Measurements from ENCODE around the gene ZNF324B. TPM values are rescaled to one million over a fixed set of nuclear protein-coding genes. Genes with fewer than 3 reads are reported as not detected.
"Not testable (repeated sequence)": the region's sequence is repeated elsewhere in the genome, so short reads cannot be mapped to it uniquely, and the experiment has no call there.

Gene ZNF324B
- total RNA-seq: 6.0 TPM

DNA sequence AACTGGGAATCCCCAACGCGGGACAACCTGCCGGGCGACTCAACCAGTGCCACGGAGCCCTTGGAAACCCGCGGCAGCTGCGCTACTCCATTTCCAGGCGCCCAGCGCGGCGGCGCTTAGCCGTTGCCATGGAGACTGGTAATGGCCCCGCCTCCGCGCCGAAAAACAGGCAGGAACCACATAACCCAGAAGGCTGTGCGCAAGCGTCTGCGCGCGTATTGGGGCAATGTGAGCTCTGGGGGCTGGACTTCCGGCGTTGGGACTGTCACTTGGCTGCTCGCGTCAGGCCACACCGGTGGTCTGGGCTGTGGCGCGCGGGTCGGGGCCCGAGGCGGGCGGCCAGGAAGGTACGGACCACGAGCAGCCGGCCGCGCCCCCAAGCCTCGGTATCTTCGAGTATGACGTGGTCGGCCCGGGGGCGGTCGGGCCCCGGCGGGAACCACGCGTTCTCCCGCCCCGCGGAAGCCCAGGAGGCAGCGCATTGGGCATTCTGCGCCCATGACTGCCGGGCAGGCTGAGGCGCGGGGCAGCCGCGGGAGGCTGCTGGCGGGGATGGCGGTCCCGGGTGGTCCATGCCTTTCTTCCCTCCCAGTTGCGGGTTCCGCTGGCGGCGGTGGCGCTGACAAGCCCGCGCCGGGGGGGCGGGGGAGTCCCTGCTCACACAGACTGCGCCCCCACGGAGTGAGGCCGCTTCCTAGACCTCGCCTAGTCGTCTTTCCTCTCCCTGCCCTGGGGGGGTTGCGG is at the start of gene ZNF324B:
ZNF324B (plus strand) TSS at position 265 of the 744 bp plus-strand sequence. CDS start 2,080 bp downstream, outside the sequence.
- ATAC-seq: peak; percentile 97

DNA sequence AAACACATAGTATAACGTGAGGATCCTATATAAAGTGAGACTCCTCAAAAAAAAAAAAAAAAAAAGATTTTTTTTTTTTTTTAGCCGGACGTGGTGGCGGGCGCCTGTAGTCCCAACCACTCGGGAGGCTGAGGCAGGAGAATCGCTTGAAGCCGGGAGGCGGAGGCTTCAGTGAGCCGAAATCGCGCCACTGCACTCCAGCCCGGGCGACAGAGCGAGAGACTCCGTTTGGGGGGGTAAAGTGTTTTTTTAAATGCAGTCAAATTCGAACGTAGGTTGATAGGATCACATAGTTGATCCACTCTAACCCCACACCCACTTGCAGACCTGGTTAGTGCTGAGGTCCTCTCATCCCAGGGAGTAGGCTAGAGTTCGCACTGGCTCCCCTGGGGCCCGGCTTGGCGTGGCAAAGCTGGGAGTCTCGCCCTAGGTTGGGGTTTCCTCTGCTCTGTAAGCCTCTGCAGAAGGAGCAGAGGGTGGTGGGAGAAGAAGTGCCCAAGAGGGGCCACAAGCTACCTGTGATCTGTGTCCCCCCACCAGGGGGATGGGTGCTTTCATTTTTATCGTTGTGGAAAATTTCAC is 49.5 kb upstream of the ZNF324B start:
- no peak for ATAC-seq

DNA sequence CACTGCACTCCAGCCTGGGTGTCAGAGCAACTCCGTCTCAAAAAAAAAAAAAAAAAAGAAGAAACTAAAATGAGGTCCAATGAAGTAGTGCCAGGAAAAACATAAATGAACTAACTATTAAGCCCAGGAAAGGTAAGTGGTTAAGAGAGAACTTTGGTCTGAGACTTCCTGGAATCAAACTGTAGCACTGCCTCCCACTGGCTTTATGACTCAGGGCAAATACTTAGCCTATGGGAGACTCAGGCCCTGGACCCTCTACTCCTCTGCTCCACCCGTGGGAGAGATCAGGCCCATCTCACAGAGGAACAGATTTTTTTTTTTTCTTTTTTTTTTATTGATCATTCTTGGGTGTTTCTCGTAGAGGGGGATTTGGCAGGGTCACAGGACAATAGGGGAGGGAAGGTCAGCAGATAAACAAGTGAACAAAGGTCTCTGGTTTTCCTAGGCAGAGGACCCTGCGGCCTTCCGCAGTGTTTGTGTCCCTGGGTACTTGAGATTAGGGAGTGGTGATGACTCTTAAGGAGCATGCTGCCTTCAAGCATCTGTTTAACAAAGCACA is 47.4 kb upstream of the ZNF324B start:
- ATAC-seq: not testable (repeated sequence)

GRCh38 chr19:58406818-58407657 is 44.4 kb upstream of the ZNF324B start:
- ATAC-seq: peak; percentile 3

- peak; percentile 42 for ATAC-seq
These were observed 43.7 kb upstream of the ZNF324B start for GRCh38 chr19:58407658-58408151.

GRCh38 chr19:58408152-58409009 is 43.0 kb upstream of the ZNF324B start, which contains the start of gene ZNF584:
TSS of gene ZNF584 (plus strand) at chr19:58408649. CDS start at chr19:58409148, 499 bp downstream.
- ATAC-seq: peak; percentile 95

- peak; percentile 12 for ATAC-seq
These were observed 42.2 kb upstream of the ZNF324B start for GRCh38 chr19:58409010-58409790.

GRCh38 chr19:58416604-58417003 is 34.8 kb upstream of the ZNF324B start:
- ATAC-seq: peak; percentile 40

DNA sequence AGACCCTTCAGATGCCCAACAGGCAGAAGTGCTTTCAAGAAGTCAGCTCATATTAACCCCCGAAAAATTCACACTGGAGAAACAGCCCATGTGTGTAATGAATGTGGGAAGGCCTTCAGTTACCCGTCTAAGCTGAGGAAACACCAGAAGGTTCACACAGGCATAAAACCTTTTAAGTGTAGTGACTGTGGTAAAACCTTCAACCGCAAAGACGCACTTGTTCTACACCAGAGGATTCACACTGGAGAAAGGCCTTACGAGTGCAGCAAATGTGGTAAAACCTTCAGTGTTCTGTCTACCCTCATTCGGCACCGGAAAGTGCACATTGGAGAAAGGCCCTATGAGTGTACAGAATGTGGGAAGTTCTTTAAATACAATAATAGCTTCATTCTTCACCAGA is 34.4 kb upstream of the ZNF324B start:
- no peak for ATAC-seq

DNA sequence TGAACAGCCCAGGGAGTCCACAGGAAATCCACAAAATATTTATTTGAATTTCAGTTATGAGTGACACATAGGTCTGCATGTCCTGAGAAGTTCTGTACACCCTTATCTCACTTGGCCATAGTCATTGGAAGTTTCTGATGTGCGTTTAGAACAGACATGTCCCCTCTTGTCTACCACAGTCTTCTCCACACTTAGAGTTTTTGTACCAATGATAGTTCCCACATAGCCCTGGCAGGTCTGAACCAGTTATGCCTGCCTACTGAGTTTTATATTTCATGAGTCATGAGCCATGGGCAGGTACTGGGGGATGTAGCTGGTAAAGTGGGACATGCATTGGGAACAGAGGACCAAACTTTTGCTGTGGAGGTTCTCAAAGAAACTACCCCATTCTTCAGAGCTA is 22.8 kb upstream of the ZNF324B start:
- ATAC-seq: peak; percentile 92

DNA sequence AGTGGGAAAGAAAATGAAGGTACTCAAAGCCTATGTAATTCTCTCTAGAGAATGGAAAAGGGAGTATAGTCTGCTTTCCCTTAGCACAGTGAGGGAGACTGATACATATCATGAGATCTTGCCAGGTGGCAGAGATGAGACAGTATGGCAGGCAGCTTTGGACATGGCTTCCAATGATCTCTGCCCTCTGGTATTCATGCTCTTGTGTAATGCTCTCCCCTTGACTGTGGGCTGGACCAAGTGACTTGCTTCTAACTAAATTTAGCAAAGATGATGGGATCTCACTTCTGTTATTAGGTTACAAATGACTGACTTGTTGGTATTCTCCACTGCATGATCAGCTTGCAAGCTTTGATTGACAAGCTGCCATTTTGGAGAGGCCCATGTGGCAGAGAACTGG is 21.7 kb upstream of the ZNF324B start:
- ATAC-seq: no peak

- no peak for ATAC-seq
These were observed 17.2 kb upstream of the ZNF324B start for GRCh38 chr19:58434217-58434616.

DNA sequence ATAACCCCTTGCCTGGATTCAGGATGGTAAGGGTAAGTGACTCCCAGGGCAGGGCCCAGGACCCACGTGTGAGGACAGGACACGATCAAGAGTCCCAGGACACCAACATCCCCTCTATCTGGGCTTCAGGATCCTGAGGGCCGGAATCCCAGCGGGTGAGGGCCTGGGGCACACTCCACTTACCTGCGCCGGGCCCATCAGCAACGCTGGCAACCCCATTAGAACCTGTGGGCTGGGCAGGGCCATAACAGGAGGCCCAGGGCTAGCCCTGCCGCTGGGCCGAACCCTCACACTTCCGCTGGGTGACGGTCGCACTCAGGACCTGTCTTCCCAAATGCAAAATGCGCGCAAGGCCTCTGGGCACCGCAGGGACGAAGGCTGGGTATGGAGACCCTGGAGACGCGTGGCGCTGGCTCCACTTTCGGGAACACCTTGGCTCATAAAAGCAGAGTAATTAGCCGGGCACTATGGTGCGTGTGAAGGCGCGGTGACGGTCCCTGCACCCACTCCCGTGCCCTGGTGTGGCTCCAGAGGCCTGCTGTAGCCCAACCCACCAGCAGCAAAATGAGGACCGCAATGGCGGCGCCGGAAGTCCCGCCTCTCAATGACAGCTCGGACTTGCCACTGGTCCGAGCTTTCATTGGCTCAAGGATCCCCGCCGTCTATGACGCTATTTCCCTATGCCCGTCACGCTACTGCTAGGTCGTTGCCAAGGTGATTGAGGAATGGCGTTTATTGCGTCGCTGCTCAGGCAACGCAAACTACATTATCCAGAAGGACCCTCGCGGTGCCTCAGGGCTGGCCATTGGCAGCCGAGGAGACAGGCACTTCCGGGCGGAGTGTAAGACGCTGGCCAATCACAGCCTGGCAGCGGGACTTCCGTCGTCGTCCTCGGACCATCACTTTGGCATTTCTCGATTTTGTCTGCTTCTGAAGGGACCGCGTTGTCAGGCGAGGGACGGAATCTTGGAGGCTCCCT is 11.6 kb upstream of the ZNF324B start, which contains the start of gene ZNF132:
ZNF132 (minus strand) TSS at position 578 of the 979 bp plus-strand sequence; CDS start at position 246, 332 bp downstream.
- ATAC-seq: peak; percentile 95

- ATAC-seq: peak; percentile 3
These were observed 10.9 kb upstream of the ZNF324B start for GRCh38 chr19:58440556-58440955.

DNA sequence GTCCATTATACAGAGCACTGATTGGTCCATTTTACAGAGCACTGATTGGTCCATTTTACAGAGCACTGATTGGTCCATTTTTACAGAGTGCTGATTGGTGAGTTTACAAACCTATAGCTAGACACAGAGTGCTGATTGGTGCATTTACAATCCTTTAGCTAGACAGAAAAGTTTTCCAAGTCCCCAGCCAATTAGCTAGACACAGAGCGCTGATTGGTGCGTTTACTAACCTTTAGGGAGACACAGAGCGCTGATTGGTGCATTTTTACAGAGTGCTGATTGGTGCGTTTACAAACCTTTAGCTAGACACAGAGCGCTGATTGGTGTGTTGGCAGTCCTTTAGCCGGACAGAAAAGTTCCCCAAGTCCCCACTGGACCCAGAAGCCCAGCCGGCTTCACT is 8.4 kb upstream of the ZNF324B start:
- ATAC-seq: not testable (repeated sequence)

- ATAC-seq: not testable (repeated sequence)
These were observed 2.6 kb upstream of the ZNF324B start for GRCh38 chr19:58448860-58449259.

- not testable (repeated sequence) for ATAC-seq
These were observed 1.4 kb upstream of the ZNF324B start for GRCh38 chr19:58449980-58450379.

- ATAC-seq: peak; percentile 34
These were observed 515 bp upstream of the ZNF324B start for GRCh38 chr19:58450856-58451357.

GRCh38 chr19:58453743-58454142 is 2.3 kb downstream of the ZNF324B start:
- ATAC-seq: no peak

Data from esophagus mucosa (tissue), 1 donor.